WTC11 (cell line): ENCODE results near the gene TMEM135. TPM values are rescaled to one million over a fixed set of nuclear protein-coding genes. Genes with fewer than 3 reads are reported as not detected.

Experiments used
- ATAC-seq: fragments of 200-7000 bp; cut with Tn5 transposase; 2 replicates; pipeline ENCODE4 v1.10.0; 2021; ENCODE audit warnings: mild to moderate bottlenecking, moderate library complexity
- CTCF ChIA-PET: fragments of 300-600 bp; sonication (Branson Sonifier 250); formaldehyde crosslinking; loops from one replicate; lab custom pipeline; 2021; ENCODE audit warnings: antibody characterized with exemption; lab: Charles Lee
- POLR2A ChIA-PET: fragments of 350-600 bp; sonication (Branson Sonifier 250); formaldehyde crosslinking; loops from one replicate; lab custom pipeline; 2021; ENCODE audit warnings: antibody characterized with exemption; lab: Charles Lee
- DNase-seq: peaks from one replicate; pipeline ENCODE4 v3.0.0; 2021; ENCODE audit warnings: low spot score
- H3K27ac Mint-ChIP-seq: 2 replicates; pipeline ENCODE4 v1.8.0; 2021; ENCODE audit warnings: mixed read lengths
- H3K27me3 Mint-ChIP-seq: 2 replicates; pipeline ENCODE4 v1.8.0; 2021; ENCODE audit warnings: low read depth, mild to moderate bottlenecking, moderate library complexity, mixed read lengths
- H3K36me3 Mint-ChIP-seq: 2 replicates; pipeline ENCODE4 v1.8.0; 2021; ENCODE audit warnings: mixed read lengths
- H3K4me1 Mint-ChIP-seq: 2 replicates; pipeline ENCODE4 v1.8.0; 2022; ENCODE audit warnings: mixed read lengths
- H3K4me3 Mint-ChIP-seq: 2 replicates; pipeline ENCODE4 v1.8.0; 2021; ENCODE audit warnings: mild to moderate bottlenecking, moderate library complexity, mixed read lengths
- H3K9me3 Mint-ChIP-seq: 2 replicates; pipeline ENCODE4 v1.8.0; 2021; ENCODE audit warnings: mixed read lengths
- AR ChIP-seq: fragments of 250-450 bp; sonication (Bioruptor Pico); IDR thresholded peaks from 2 replicates; pipeline ENCODE4 v1.9.0; 2021; ENCODE audit warnings: mild to moderate bottlenecking
- CBFB ChIP-seq: sonication (generic); formaldehyde crosslinking; IDR thresholded peaks from 2 replicates; pipeline ENCODE4 v1.8.1; 2022; ENCODE audit warnings: mild to moderate bottlenecking, low read depth, missing genetic modification reagents
- ESRRA ChIP-seq: sonication (generic); formaldehyde crosslinking; IDR thresholded peaks from 2 replicates; pipeline ENCODE4 v1.8.1; 2022; ENCODE audit warnings: mild to moderate bottlenecking, missing genetic modification reagents, borderline replicate concordance
- FOXJ3 ChIP-seq: sonication (generic); formaldehyde crosslinking; IDR thresholded peaks from 2 replicates; pipeline ENCODE4 v1.9.0; 2021; ENCODE audit warnings: missing genetic modification reagents, mild to moderate bottlenecking, borderline replicate concordance
- FOXP4 ChIP-seq: sonication (generic); formaldehyde crosslinking; IDR thresholded peaks from 2 replicates; pipeline ENCODE4 v1.8.0; 2022; ENCODE audit warnings: mild to moderate bottlenecking, missing genetic modification reagents
- GABPB1 ChIP-seq: sonication (generic); formaldehyde crosslinking; IDR thresholded peaks from 2 replicates; pipeline ENCODE4 v1.8.1; 2023; ENCODE audit warnings: mild to moderate bottlenecking, missing genetic modification reagents
- GRHL2 ChIP-seq: fragments of 250-450 bp; sonication (Bioruptor Pico); IDR thresholded peaks from 2 replicates; pipeline ENCODE4 v1.8.0; 2022; ENCODE audit warnings: mild to moderate bottlenecking, moderate library complexity; ENCODE audit not compliant: insufficient replicate concordance, severe bottlenecking
- IRF2 ChIP-seq: sonication (generic); formaldehyde crosslinking; IDR thresholded peaks from 2 replicates; pipeline ENCODE4 v1.8.0; 2022; ENCODE audit warnings: low read depth, missing genetic modification reagents, borderline replicate concordance
- JUN ChIP-seq: sonication (generic); formaldehyde crosslinking; IDR thresholded peaks from 2 replicates; pipeline ENCODE4 v1.8.0; 2023; ENCODE audit warnings: mild to moderate bottlenecking, missing genetic modification reagents
- MLX ChIP-seq: sonication (generic); formaldehyde crosslinking; IDR thresholded peaks from 2 replicates; pipeline ENCODE4 v1.8.1; 2023; ENCODE audit warnings: mild to moderate bottlenecking, missing genetic modification reagents, moderate library complexity
- NFE2L1 ChIP-seq: sonication (generic); formaldehyde crosslinking; IDR thresholded peaks from 2 replicates; pipeline ENCODE4 v1.8.1; 2023; ENCODE audit warnings: missing genetic modification reagents
- RORB ChIP-seq: fragments of 250-450 bp; sonication (Bioruptor Pico); IDR thresholded peaks from 2 replicates; pipeline ENCODE4 v1.9.0; 2021; ENCODE audit warnings: mild to moderate bottlenecking
- SP1 ChIP-seq: sonication (generic); formaldehyde crosslinking; conservative IDR thresholded peaks from 2 replicates; pipeline ENCODE4 v1.8.1; 2022; ENCODE audit warnings: missing genetic modification reagents
- STAT6 ChIP-seq: sonication (generic); formaldehyde crosslinking; conservative IDR thresholded peaks from 2 replicates; pipeline ENCODE4 v1.8.1; 2023; ENCODE audit warnings: mild to moderate bottlenecking, low read depth, missing genetic modification reagents, moderate library complexity
- TEAD1 ChIP-seq: sonication (generic); formaldehyde crosslinking; IDR thresholded peaks from 2 replicates; pipeline ENCODE4 v1.8.0; 2022; ENCODE audit warnings: mild to moderate bottlenecking, missing genetic modification reagents
- TEAD4 ChIP-seq: sonication (generic); formaldehyde crosslinking; IDR thresholded peaks from 2 replicates; pipeline ENCODE4 v1.8.0; 2022; ENCODE audit warnings: mild to moderate bottlenecking, missing genetic modification reagents
- TP53 ChIP-seq: sonication (generic); formaldehyde crosslinking; IDR thresholded peaks from 2 replicates; pipeline ENCODE4 v1.8.1; 2023; ENCODE audit warnings: mild to moderate bottlenecking, missing genetic modification reagents
- ZBTB21 ChIP-seq: sonication (generic); formaldehyde crosslinking; IDR thresholded peaks from 2 replicates; pipeline ENCODE4 v1.8.1; 2023; ENCODE audit warnings: mild to moderate bottlenecking, missing genetic modification reagents, borderline replicate concordance
- ZNF121 ChIP-seq: sonication (generic); formaldehyde crosslinking; IDR thresholded peaks from 2 replicates; pipeline ENCODE4 v1.8.0; 2023; ENCODE audit warnings: missing genetic modification reagents
- ZNF138 ChIP-seq: sonication (generic); formaldehyde crosslinking; conservative IDR thresholded peaks from 2 replicates; pipeline ENCODE4 v1.8.1; 2022; ENCODE audit warnings: mild to moderate bottlenecking, moderate library complexity, missing genetic modification reagents
- ZNF219 ChIP-seq: sonication (generic); formaldehyde crosslinking; IDR thresholded peaks from 2 replicates; pipeline ENCODE4 v1.8.0; 2023; ENCODE audit warnings: missing genetic modification reagents, mild to moderate bottlenecking, borderline replicate concordance
- ZNF423 ChIP-seq: fragments of 250-450 bp; sonication (Bioruptor Pico); IDR thresholded peaks from 2 replicates; pipeline ENCODE4 v2.1.2; 2022; ENCODE audit warnings: mild to moderate bottlenecking, moderate library complexity
- ZNF512 ChIP-seq: sonication (generic); formaldehyde crosslinking; IDR thresholded peaks from 2 replicates; pipeline ENCODE4 v1.8.1; 2022; ENCODE audit warnings: missing genetic modification reagents, borderline replicate concordance
- ZSCAN18 ChIP-seq: fragments of 250-450 bp; sonication (Bioruptor Pico); IDR thresholded peaks from 2 replicates; pipeline ENCODE4 v2.1.2; 2022; ENCODE audit warnings: mild to moderate bottlenecking, moderate library complexity
- total RNA-seq: library from RNA; stranded (reverse); gene quantifications from 3 replicates; pipeline ENCODE4 v1.2.3, GENCODE V29; 2021

The TMEM135 gene
- total RNA-seq, 1 experiment from 2014 or later, result 35.8 TPM

- TF ChIP-seq CBFB (CRISPR knock-in tag), result no peak
- no peak for TF ChIP-seq ESRRA (CRISPR knock-in tag)
- TF ChIP-seq GRHL2, result no peak
- TF ChIP-seq ZNF138, result no peak
- TF ChIP-seq TP53 (CRISPR knock-in tag), result no peak
- TF ChIP-seq, all 79 proteins: peak for 0
These were observed 49.3 kb upstream of the TMEM135 start (continued) for GRCh38 chr11:86988351-86988881.

GRCh38 chr11:86990031-86990430 is 47.7 kb upstream of the TMEM135 start:
- H3K4me1 Mint-ChIP-seq, result peaks cover 25% of the 10 kb centered on the region
- ChIA-PET POLR2A (no interaction called here), CTCF (interaction anchor here (0.6 kb wide), 1 partner anchor 1349 kb away, joined by 3 read pairs; no protein-coding TSS in a partner anchor)
- no peak for ATAC-seq
- no peaks in the 10 kb centered on the region for H3K36me3 Mint-ChIP-seq
- no peak for TF ChIP-seq ZNF219 (CRISPR knock-in tag)
- no peak for TF ChIP-seq AR (CRISPR knock-in tag)
- no peak for TF ChIP-seq TEAD1
- TF ChIP-seq IRF2 (CRISPR knock-in tag), result no peak
- no peak for TF ChIP-seq GABPB1 (CRISPR knock-in tag)
- TF ChIP-seq ZNF512 (CRISPR knock-in tag), result no peak
- no peak for TF ChIP-seq ZNF138
- no peak for TF ChIP-seq RORB
- TF ChIP-seq ZNF121, result no peak
- no peak for TF ChIP-seq NFE2L1 (CRISPR knock-in tag)
- TF ChIP-seq TP53 (CRISPR knock-in tag), result no peak
- TF ChIP-seq ZNF423, result no peak
- TF ChIP-seq SP1 (CRISPR knock-in tag), result no peak
- no peaks in the 10 kb centered on the region for H3K27me3 Mint-ChIP-seq
- no peak overlapping the region for H3K4me3 Mint-ChIP-seq
- no peak for DNase-seq
- no peaks in the 10 kb centered on the region for H3K9me3 Mint-ChIP-seq
- H3K27ac Mint-ChIP-seq, result no peak overlapping the region

- no peaks in the 10 kb centered on the region for H3K9me3 Mint-ChIP-seq
- H3K36me3 Mint-ChIP-seq, result no peaks in the 10 kb centered on the region
- peak overlapping the region; percentile 90 for H3K27ac Mint-ChIP-seq
- no peak for DNase-seq
- no peak overlapping the region for H3K4me3 Mint-ChIP-seq
- ChIA-PET POLR2A (no interaction called here), CTCF (interaction anchor here (0.6 kb wide), 1 partner anchor 1349 kb away, joined by 3 read pairs; no protein-coding TSS in a partner anchor)
- peak; percentile 84 for ATAC-seq
- no peaks in the 10 kb centered on the region for H3K27me3 Mint-ChIP-seq
- peaks cover 25% of the 10 kb centered on the region for H3K4me1 Mint-ChIP-seq
- no peak for TF ChIP-seq MLX (CRISPR knock-in tag)
- no peak for TF ChIP-seq JUN (CRISPR knock-in tag)
- TF ChIP-seq FOXP4 (CRISPR knock-in tag), result no peak
- TF ChIP-seq FOXJ3 (CRISPR knock-in tag), result no peak
- no peak for TF ChIP-seq IRF2 (CRISPR knock-in tag)
- no peak for TF ChIP-seq ZBTB21
- TF ChIP-seq TEAD4 (CRISPR knock-in tag), result no peak
- TF ChIP-seq ZSCAN18, result no peak
- no peak for TF ChIP-seq STAT6 (CRISPR knock-in tag)
- TF ChIP-seq CBFB (CRISPR knock-in tag), result no peak
These were observed 47.2 kb upstream of the TMEM135 start for GRCh38 chr11:86990515-86990914.
